Colonic mucosa (tissue), 4 donors: ENCODE results near the gene TOR1AIP1. TPM values are rescaled to one million over a fixed set of nuclear protein-coding genes. Genes with fewer than 3 reads are reported as not detected.
A peak's percentile ranks its signal among the peaks of the same experiment; 100 is the strongest.

Experiments used
- DNase-seq: peaks from one replicate; pipeline ENCODE4 v3.0.0-alpha.2; 2020
- H3K27ac ChIP-seq: fragments of 200-600 bp; one replicate; pipeline ENCODE4 v1.8.0; 2021
- H3K27me3 ChIP-seq: fragments of 200-600 bp; one replicate; pipeline ENCODE4 v1.8.0; 2021
- H3K36me3 ChIP-seq: fragments of 200-600 bp; one replicate; pipeline ENCODE4 v1.8.0; 2021
- H3K4me1 ChIP-seq: fragments of 200-600 bp; one replicate; pipeline ENCODE4 v1.8.0; 2021; ENCODE audit warnings: mild to moderate bottlenecking
- H3K4me3 ChIP-seq: fragments of 200-600 bp; one replicate; pipeline ENCODE4 v1.8.0; 2021
- H3K9ac ChIP-seq, 2 donors: one replicate each; pipeline ENCODE4 v1.7.0; 2013; ENCODE audit warnings: control low read depth in 2 of 2, low read depth in 2 of 2, low read length in 2 of 2
- H3K9me3 ChIP-seq: fragments of 200-600 bp; one replicate; pipeline ENCODE4 v1.8.0; 2021
- CTCF ChIP-seq: fragments of 200-600 bp; IDR thresholded peaks from one replicate; pipeline ENCODE4 v1.8.0; 2022; ENCODE audit warnings: antibody characterized with exemption, mild to moderate bottlenecking
- intact Hi-C: fragments of 100-400 bp; cut with DNase I; formaldehyde crosslinking; loops from one replicate; pipeline ENCODE4 v1.14.1; 2022
- total RNA-seq, 2 donors: library from RNA; stranded (reverse); fragmentation: NEBNext Ultra II Directional in 1 of 2; extraction: Animal tissue kit (Norgen Biotek cat#: 25700) in 1 of 2; gene quantifications; one replicate each; pipeline ENCODE4 v1.2.1, GENCODE V29; 2021
- donor health status: healthy.
- donor health status: DM: no; HTN: no; CAD: no.
- donor health status: DM: no; HTN: no; CAD: no.

The TOR1AIP1 gene
- total RNA-seq, 2 donors from 2014 or later: 19.3 to 29.7 TPM

DNA sequence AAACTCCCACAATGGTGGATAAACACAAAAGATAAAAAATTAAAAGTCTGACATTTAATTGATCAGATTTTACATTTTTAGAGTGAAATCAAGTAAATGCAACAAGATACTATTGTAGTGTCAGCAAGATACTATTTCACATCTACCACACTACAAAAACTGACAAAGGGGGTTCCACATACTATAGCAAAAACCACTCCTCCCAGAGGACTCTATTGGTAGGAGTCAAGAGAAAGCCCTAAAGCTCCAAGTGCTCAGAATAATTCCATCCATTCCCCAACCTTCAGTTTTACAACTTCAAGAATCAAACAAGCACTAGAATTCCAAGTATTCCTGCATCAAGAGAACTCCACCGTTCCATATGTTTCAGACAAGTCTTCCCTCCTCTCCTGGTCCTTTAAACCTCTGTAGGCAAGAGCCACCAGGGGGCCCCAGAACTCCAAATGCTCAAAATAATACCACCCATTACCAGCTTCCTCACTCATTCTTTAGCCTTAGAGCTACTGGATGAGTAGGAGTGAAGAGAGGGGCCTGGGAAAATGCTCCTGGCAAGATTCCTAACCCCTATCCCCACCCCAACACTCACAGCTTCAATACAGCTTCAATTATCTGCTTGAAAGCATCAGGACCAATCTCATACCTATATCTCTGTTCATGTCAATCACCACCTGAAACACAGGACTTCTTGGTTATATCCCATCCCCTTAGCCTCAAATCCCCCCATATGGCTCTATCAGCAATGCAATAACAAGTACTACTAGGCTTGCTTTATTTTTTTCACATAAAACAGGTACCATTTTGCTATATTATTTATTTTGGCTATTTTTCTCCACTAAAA lies 14.4 kb upstream of the TOR1AIP1 start:
- no peak overlapping the region for H3K9ac ChIP-seq
- peak; percentile 65 for TF ChIP-seq CTCF
- intact Hi-C loops: loop anchor here (5.0 kb wide), 1 partner anchor 310 kb away; no protein-coding TSS in a partner anchor

GRCh38 chr1:179870870-179871269 lies 11.2 kb upstream of the TOR1AIP1 start:
- Histone ChIP-seq H3K4me3 (no peak overlapping the region), H3K9ac (no peak overlapping the region), H3K9me3 (no peaks in the 10 kb centered on the region), H3K4me1 (peaks cover 3% of the 10 kb centered on the region), H3K27ac (no peak overlapping the region), H3K36me3 (no peaks in the 10 kb centered on the region), H3K27me3 (no peaks in the 10 kb centered on the region)
- no peak for DNase-seq
- intact Hi-C loops: no loop called here
- TF ChIP-seq CTCF: no peak

More for the DNA sequence above, 14.4 kb upstream of the TOR1AIP1 start:
- no peak overlapping the region for H3K27ac ChIP-seq
- H3K4me3 ChIP-seq: no peak overlapping the region
- no peaks in the 10 kb centered on the region for H3K9me3 ChIP-seq
- H3K27me3 ChIP-seq: no peaks in the 10 kb centered on the region
- H3K4me1 ChIP-seq: no peaks in the 10 kb centered on the region
- H3K36me3 ChIP-seq: no peaks in the 10 kb centered on the region
- DNase-seq: peak; percentile 47

DNA sequence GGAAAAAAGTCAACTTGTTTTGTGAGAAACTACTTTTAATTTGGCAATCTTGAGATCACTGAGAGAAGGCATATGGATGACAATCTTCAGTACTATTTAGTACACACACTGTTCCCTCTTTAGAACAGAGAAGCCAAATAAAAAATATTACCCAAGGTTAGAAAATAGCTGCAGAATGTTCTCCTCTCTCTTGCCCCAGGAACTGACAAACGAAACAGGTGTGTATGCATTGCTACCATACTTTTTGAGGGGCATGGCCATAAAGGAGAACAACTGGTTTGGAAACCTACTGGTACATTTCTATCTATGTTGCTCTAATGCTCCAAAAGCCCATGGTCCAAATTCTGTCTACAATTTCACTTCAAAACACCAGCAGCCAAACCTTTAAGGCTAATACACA lies 10.1 kb upstream of the TOR1AIP1 start:
- H3K9me3 ChIP-seq: no peaks in the 10 kb centered on the region
- no peak for TF ChIP-seq CTCF
- no peak overlapping the region for H3K27ac ChIP-seq
- no peak overlapping the region for H3K9ac ChIP-seq
- H3K27me3 ChIP-seq: no peaks in the 10 kb centered on the region
- DNase-seq: no peak
- H3K4me3 ChIP-seq: no peak overlapping the region
- peaks cover 11% of the 10 kb centered on the region for H3K4me1 ChIP-seq
- H3K36me3 ChIP-seq: no peaks in the 10 kb centered on the region
- intact Hi-C loops: no loop called here

DNA sequence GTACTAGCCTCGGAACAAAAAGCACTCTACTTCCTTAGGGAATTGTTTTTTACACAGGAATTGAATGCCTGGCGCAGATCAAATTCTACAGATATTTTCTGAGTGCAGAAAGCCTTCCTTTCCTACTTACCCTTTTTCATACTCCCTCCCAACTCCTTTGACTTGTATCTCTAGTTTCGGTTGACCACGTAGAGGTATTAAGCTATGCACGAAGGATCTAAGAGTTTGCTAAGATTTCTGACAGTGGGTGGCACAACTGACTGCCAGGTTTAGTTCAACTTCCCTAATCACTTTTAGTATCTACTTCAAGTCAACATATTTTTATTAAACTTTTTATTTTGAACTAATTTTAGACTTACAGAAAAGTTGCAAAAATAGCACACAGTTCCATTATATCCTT lies 9.5 kb upstream of the TOR1AIP1 start:
- intact Hi-C loops: no loop called here
- DNase-seq: no peak
- Histone ChIP-seq H3K4me3 (no peak overlapping the region), H3K27me3 (no peaks in the 10 kb centered on the region), H3K4me1 (peaks cover 11% of the 10 kb centered on the region), H3K27ac (no peak overlapping the region), H3K36me3 (no peaks in the 10 kb centered on the region), H3K9me3 (no peaks in the 10 kb centered on the region), H3K9ac (no peak overlapping the region)
- no peak for TF ChIP-seq CTCF

- Histone ChIP-seq H3K9me3 (no peaks in the 10 kb centered on the region), H3K27ac (peak overlapping the region; percentile 14), H3K36me3 (no peaks in the 10 kb centered on the region), H3K4me1 (peaks cover 11% of the 10 kb centered on the region), H3K9ac (no peak overlapping the region), H3K27me3 (no peaks in the 10 kb centered on the region), H3K4me3 (no peak overlapping the region)
- DNase-seq: no peak
- intact Hi-C loops: no loop called here
- TF ChIP-seq CTCF: no peak
Measured at GRCh38 chr1:179873438-179873851, 8.6 kb upstream of the TOR1AIP1 start.
